GM18873 (cell line): Measurements from ENCODE around the gene TRIP12.
"Not testable (repeated sequence)": the region's sequence is repeated elsewhere in the genome, so short reads cannot be mapped to it uniquely, and the experiment has no call there.

ENCODE experiments used
- ATAC-seq: cut with Tn5 transposase; IDR thresholded peaks from one replicate; pipeline ENCODE4 v1.9.1; 2021; ENCODE audit warnings: mild to moderate bottlenecking, moderate library complexity, moderate number of reproducible peaks; ENCODE audit not compliant: unreplicated experiment, low FRiP score

Gene TRIP12

GRCh38 chr2:229725716-229726574, 195.9 kb downstream of the TRIP12 start:
- no peak for ATAC-seq

GRCh38 chr2:229723192-229723591, 198.6 kb downstream of the TRIP12 start:
- not testable (repeated sequence) for ATAC-seq

DNA sequence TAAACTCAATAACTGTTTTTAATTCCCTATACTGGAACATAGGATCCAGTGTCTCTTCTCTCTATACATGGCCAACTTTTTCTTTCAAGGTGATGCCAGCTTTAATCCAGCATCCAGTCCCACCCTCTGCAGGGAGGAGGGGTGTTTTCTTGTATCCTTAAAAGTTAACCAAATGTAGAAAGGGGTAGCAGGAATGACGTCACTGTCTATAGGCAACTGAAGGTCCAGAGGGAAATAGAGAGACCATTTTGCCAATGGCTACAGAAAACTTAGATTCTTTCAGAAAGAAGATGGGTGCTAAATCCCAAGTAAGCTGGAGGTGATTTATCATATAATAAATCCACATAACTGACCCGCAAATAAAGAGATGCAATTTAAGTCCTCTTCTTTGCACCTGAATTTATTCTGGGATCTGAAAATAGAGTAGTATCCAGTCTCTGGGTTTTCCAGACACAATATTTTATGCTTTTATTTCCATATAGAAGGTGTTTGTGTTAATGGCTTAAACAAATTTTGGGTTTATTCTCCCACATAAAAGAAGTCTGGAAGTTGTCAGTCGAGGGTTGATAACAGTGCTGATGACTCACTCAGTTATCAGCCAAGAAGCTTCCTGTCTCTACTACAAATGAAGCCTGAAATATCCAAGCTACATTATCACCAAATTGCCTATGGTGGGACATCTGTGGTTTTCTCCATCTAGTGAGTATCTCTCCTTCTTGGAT, 201.7 kb downstream of the TRIP12 start:
- ATAC-seq = no peak

DNA sequence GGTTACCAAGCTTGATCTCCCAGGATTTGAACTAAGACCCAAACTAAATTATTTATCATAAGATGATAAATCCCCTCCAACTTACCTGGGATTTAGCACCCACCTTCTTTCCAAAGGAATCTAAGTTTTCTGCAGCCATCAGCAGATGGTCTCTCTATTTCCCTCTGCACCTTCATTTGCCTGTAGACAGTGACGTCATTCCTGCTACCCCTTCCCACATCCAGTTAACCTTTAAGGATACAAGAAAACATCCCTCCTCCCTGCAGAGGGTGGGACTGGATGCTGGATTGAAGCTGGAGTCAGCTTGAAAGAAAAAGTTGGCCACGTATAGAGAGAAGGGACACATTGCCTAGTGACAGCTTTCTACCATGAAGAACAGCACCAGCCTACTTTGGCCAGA, 203.8 kb downstream of the TRIP12 start:
- ATAC-seq = no peak

DNA sequence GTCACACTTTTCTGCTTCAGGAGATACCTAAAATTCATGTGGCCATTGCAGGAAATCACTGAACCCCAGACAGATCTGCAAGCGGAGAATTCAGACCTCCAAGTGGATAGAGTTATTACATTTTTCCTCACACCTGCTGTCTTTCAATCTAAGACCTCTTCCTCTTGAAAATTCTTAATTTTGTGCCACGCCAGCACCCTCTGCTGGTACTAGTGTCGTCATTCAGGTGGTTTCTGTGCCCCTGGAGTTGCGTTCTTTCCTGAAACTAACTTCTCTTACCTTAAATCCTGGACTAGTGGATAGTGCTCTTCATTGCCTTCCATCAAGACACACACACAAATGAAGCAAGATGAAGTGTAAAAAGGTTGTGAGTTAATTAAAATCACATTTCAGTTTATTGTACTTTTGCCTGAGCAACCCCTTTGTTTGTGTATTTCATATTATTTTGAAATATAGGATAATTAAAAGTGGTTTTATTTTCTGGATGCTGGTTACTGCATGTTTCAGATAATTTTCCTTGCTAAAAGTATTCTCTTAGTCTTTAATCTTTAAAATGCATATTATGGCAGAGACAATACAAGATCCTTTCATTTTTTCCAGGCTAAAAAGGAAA, 205.8 kb downstream of the TRIP12 start:
- ATAC-seq = no peak

- no peak for ATAC-seq
Observed at GRCh38 chr2:229714736-229715541, 206.9 kb downstream of the TRIP12 start.

DNA sequence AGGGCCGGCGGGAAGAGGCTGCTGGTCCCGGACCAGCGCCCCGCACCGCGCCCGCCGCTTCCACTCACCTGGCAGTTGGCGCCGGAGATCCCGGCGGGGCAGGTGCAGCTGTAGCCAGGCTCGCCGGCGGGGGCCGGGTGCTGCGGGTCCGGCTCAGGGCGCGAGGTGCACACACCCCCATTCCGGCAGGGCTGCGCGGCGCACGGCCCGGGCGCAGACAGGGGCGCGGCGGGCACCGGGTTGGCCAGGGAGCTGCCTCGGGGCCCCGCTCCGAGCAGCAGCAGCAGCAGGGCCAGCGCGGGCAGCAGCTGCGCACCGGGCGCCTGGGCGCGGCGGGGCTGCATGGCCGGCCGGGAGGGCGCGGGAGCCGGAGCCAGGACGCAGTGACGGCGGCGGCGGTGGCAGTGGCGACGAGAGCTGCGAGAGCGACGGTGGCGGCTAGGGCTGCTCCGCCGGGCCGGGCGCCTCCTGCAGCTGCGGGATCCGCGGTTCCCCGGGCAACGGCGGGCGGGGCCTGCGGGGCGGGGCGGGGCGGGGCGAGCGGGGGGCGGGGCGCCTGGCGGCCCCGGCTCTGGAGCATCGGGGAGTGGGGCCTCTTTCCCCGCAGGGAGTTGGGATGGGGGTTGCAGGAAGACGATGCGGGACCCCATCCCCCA, 207.6 kb downstream of the TRIP12 start, which contains the start of gene DNER:
DNER (minus strand) TSS at position 476 of the 656 bp plus-strand sequence; CDS start at position 344, 132 bp downstream.
- no peak for ATAC-seq
